GM18507 (cell line): ENCODE results near the gene CIDEC.

ENCODE experiments used
- DNase-seq: peaks from one replicate; pipeline ENCODE4 v3.0.0; 2011; ENCODE audit warnings: low read depth; ENCODE audit not compliant: insufficient read length; ENCODE audit errors: extremely low spot score
- FAIRE-seq: peaks from 2 replicates; lab custom pipeline; 2011; peaks lifted over from hg19 to GRCh38; lab: Jason Lieb, UNC

The CIDEC gene

GRCh38 chr3:9879830-9880549, at the start of gene CIDEC:
CIDEC (minus strand) TSS chr3:9880253; CDS start chr3:9878486, 1,767 bp downstream.
- no peak for FAIRE-seq
- DNase-seq, result no peak

- DNase-seq (no peak), FAIRE-seq (no peak)
Observed at GRCh38 chr3:9928158-9928557, 48.1 kb upstream of the CIDEC start.

GRCh38 chr3:9918261-9919038, 38.4 kb upstream of the CIDEC start:
- DNase-seq, result no peak

GRCh38 chr3:9917820-9918219, 37.8 kb upstream of the CIDEC start:
- FAIRE-seq, result no peak
- DNase-seq, result no peak

More at GRCh38 chr3:9918261-9919038, 38.4 kb upstream of the CIDEC start:
- FAIRE-seq, result no peak

- DNase-seq (no peak), FAIRE-seq (no peak)
Observed at GRCh38 chr3:9916734-9917680, 37.0 kb upstream of the CIDEC start, which contains the start of gene IL17RC. IL17RC (plus strand) TSS chr3:9917098; CDS start chr3:9917316, 218 bp downstream.

GRCh38 chr3:9916346-9916733, 36.3 kb upstream of the CIDEC start:
- FAIRE-seq (no peak), DNase-seq (no peak)

GRCh38 chr3:9915254-9916141, 35.4 kb upstream of the CIDEC start:
- DNase-seq, result no peak
- FAIRE-seq, result no peak

- FAIRE-seq (no peak), DNase-seq (no peak)
Observed at GRCh38 chr3:9914559-9915253, 34.7 kb upstream of the CIDEC start.

GRCh38 chr3:9914011-9914410, 34.0 kb upstream of the CIDEC start:
- FAIRE-seq (no peak), DNase-seq (no peak)

- DNase-seq, result no peak
- no peak for FAIRE-seq
Observed at GRCh38 chr3:9913601-9914000, 33.5 kb upstream of the CIDEC start.

GRCh38 chr3:9912294-9912935, 32.4 kb upstream of the CIDEC start:
- FAIRE-seq (no peak), DNase-seq (no peak)

- no peak for FAIRE-seq
- no peak for DNase-seq
Observed at GRCh38 chr3:9911863-9912262, 31.8 kb upstream of the CIDEC start.

GRCh38 chr3:9909221-9910013, 29.4 kb upstream of the CIDEC start:
- DNase-seq (no peak), FAIRE-seq (no peak)

- DNase-seq (no peak), FAIRE-seq (no peak)
Observed at GRCh38 chr3:9908286-9908685, 28.2 kb upstream of the CIDEC start.

- DNase-seq (no peak), FAIRE-seq (no peak)
Observed at GRCh38 chr3:9906480-9906879, 26.4 kb upstream of the CIDEC start.

- DNase-seq (no peak), FAIRE-seq (no peak)
Observed at GRCh38 chr3:9903904-9904303, 23.9 kb upstream of the CIDEC start.

- DNase-seq, result no peak
- FAIRE-seq, result no peak
Observed at GRCh38 chr3:9903238-9903624, 23.2 kb upstream of the CIDEC start.
